Tibial artery (tissue), 4 donors: ENCODE results near the gene RNF11.

Experiments
- DNase-seq, 2 donors: peaks; one replicate each; pipeline ENCODE4 v3.0.0-alpha.2; 2019
- H3K27ac ChIP-seq, 2 donors: fragments of 200-600 bp; sonication (generic) in 1 of 2; 1 replicate in 1 of 2; 2 replicates in 1 of 2; pipeline ENCODE4 v1.5.1; 2018 to 2019; ENCODE audit warnings: mild to moderate bottlenecking in 1 of 2
- H3K27me3 ChIP-seq, 2 donors: fragments of 200-600 bp; sonication (generic) in 1 of 2; one replicate each; pipeline versions ENCODE4 v1.5.1 to v1.6.0; 2016 to 2019
- H3K36me3 ChIP-seq, 3 donors: fragments of 200-600 bp; sonication (generic) in 2 of 3; one replicate each; pipeline ENCODE4 v1.5.1; 2016 to 2019; ENCODE audit warnings: mild to moderate bottlenecking in 2 of 3
- H3K4me1 ChIP-seq, 4 donors: fragments of 200-600 bp; sonication (generic) in 2 of 4; 1 replicate in 3 of 4; 2 replicates in 1 of 4; pipeline ENCODE4 v1.5.1; 2016 to 2019
- H3K4me3 ChIP-seq, 2 donors: fragments of 200-600 bp; sonication (generic) in 1 of 2; 1 replicate in 1 of 2; 2 replicates in 1 of 2; pipeline ENCODE4 v1.5.1; 2018 to 2019; ENCODE audit warnings: mild to moderate bottlenecking in 2 of 2
- H3K9me3 ChIP-seq, 3 donors: fragments of 200-600 bp; sonication (generic) in 1 of 3; one replicate each; pipeline ENCODE4 v1.5.1; 2016 to 2019
- CTCF ChIP-seq, 2 experiments: fragments of 200-600 bp in 1 of 2; fragments of 450-650 bp in 1 of 2; IDR thresholded peaks; one replicate each; pipeline ENCODE4 v1.5.1; 2017 to 2019; ENCODE audit warnings: antibody characterized with exemption in 2 of 2, mild to moderate bottlenecking in 1 of 2, moderate library complexity in 1 of 2
- intact Hi-C: fragments of 100-400 bp; cut with DNase I; formaldehyde crosslinking; loops from one replicate; pipeline ENCODE4 v1.15.0; 2023; ENCODE audit warnings: low total_unique reads

The RNF11 gene

GRCh38 chr1:51316113-51316845 lies 80.2 kb downstream of the RNF11 start:
- Histone ChIP-seq H3K4me1 (peaks cover 0 to 10% (median 0%) of the 10 kb centered on the region in 4 donors), H3K9me3 (no peaks in the 10 kb centered on the region), H3K27ac (no peak overlapping the region), H3K27me3 (no peaks in the 10 kb centered on the region), H3K36me3 (no peaks in the 10 kb centered on the region), H3K4me3 (no peak overlapping the region)
- intact Hi-C loops: no loop called here
- no peak for TF ChIP-seq CTCF (IDR thresholded peaks at IDR 0.05)
- no peak for DNase-seq

GRCh38 chr1:51316846-51317120 lies 80.7 kb downstream of the RNF11 start:
- TF ChIP-seq CTCF (IDR thresholded peaks at IDR 0.05): no peak
- H3K27ac ChIP-seq: no peak overlapping the region
- peaks cover 0 to 10% (median 0%) of the 10 kb centered on the region in 4 donors for H3K4me1 ChIP-seq

GRCh38 chr1:51317798-51318197 lies 81.7 kb downstream of the RNF11 start:
- Histone ChIP-seq H3K4me1 (peaks cover 0 to 10% (median 0%) of the 10 kb centered on the region in 4 donors), H3K9me3 (no peaks in the 10 kb centered on the region), H3K4me3 (no peak overlapping the region), H3K27ac (no peak overlapping the region), H3K27me3 (no peaks in the 10 kb centered on the region), H3K36me3 (no peaks in the 10 kb centered on the region)
- no peak for TF ChIP-seq CTCF (IDR thresholded peaks at IDR 0.05)
- DNase-seq: no peak
- intact Hi-C loops: no loop called here

More at GRCh38 chr1:51316846-51317120, 80.7 kb downstream of the RNF11 start:
- Histone ChIP-seq H3K27me3 (no peaks in the 10 kb centered on the region), H3K9me3 (no peaks in the 10 kb centered on the region), H3K4me3 (no peak overlapping the region), H3K36me3 (no peaks in the 10 kb centered on the region)
- no peak for DNase-seq
- intact Hi-C loops: no loop called here

GRCh38 chr1:51320967-51321923 lies 85.2 kb downstream of the RNF11 start:
- no peak for TF ChIP-seq CTCF (IDR thresholded peaks at IDR 0.05)
- H3K9me3 ChIP-seq: no peaks in the 10 kb centered on the region
- no peaks in the 10 kb centered on the region for H3K36me3 ChIP-seq
- no peak for DNase-seq
- no peaks in the 10 kb centered on the region for H3K4me1 ChIP-seq
- intact Hi-C loops: no loop called here
- no peak overlapping the region for H3K27ac ChIP-seq
- H3K27me3 ChIP-seq: no peaks in the 10 kb centered on the region
- H3K4me3 ChIP-seq: no peak overlapping the region

GRCh38 chr1:51321924-51322280 lies 85.8 kb downstream of the RNF11 start:
- no peak overlapping the region for H3K4me3 ChIP-seq
- H3K36me3 ChIP-seq: no peaks in the 10 kb centered on the region
- no peak for DNase-seq
- intact Hi-C loops: no loop called here
- H3K27me3 ChIP-seq: no peaks in the 10 kb centered on the region
- H3K9me3 ChIP-seq: no peaks in the 10 kb centered on the region
- no peaks in the 10 kb centered on the region for H3K4me1 ChIP-seq
- H3K27ac ChIP-seq: no peak overlapping the region
- no peak for TF ChIP-seq CTCF (IDR thresholded peaks at IDR 0.05)
